GM21367 (cell line): ENCODE results near the gene PPARG.

ENCODE experiments used
- ATAC-seq: cut with Tn5 transposase; IDR thresholded peaks from one replicate; pipeline ENCODE4 v1.9.1; 2021; ENCODE audit not compliant: unreplicated experiment

The PPARG gene

GRCh38 chr3:12340506-12340905 is 51.6 kb downstream of the PPARG start:
- ATAC-seq, result no peak

GRCh38 chr3:12342151-12342550 is 53.3 kb downstream of the PPARG start:
- no peak for ATAC-seq

- no peak for ATAC-seq
Observed at GRCh38 chr3:12343047-12343501, 54.2 kb downstream of the PPARG start.

GRCh38 chr3:12345141-12345561 is 56.3 kb downstream of the PPARG start:
- no peak for ATAC-seq

DNA sequence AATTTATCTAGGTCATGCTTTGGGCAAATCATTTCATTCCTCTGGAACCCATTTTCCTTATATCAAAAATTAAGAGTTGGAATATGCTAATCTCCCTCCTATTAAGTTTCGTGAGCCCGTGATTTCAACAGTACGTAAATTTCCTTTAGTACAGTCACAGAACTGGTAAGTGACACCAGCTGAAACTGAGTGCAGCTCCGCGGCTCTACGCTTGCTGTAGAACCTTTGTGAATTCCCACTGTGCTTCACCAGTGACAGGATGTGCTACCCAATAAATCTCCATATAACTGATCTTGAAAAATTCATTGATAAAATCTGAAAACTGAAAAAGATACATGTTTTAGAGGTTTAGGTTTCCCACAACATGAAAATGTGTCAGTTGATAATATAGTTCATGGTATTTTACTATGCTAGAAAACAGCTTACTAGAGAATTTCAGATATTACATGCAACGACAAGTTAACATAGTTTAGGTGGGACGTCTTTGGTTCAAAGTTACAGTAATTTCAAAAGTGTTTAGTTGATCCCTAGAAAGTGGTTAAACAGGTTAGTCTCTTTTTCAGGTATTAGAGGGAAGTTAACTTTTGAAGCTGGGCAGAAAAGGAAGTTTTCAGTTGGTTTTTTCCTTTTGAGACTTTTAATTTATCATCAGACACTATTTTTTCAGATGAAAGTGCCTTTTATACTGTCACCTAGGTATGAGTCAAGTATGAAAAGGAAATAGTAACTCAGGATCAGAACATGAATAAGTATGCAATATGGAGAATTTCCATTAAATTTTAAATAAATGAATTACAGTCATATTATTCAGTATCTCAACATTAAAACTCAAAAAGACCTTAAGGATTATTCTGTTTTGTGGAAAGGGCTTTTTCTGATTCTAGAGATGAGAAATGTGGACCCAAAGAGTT is 57.0 kb downstream of the PPARG start:
- ATAC-seq, result no peak

DNA sequence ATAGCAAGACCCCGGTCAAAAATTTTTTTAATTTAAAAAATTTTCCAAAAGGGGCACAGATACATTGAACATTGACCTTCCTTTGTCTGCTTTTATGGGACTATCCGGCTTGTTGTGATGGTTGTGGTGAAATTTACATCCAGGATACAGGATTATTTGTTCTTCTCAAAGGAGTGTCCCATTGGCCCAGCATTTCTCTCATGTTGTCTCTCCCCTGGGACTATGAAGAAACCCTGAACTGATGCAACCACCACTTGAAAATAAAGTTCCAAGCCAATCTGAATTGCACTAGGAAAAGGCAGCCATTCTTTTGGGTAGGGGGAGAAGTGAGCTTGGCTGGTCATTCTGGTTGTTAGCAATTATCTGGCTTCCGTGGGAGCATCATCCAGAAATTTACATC is 58.4 kb downstream of the PPARG start:
- no peak for ATAC-seq

GRCh38 chr3:12349895-12350811 is 61.3 kb downstream of the PPARG start:
- no peak for ATAC-seq

DNA sequence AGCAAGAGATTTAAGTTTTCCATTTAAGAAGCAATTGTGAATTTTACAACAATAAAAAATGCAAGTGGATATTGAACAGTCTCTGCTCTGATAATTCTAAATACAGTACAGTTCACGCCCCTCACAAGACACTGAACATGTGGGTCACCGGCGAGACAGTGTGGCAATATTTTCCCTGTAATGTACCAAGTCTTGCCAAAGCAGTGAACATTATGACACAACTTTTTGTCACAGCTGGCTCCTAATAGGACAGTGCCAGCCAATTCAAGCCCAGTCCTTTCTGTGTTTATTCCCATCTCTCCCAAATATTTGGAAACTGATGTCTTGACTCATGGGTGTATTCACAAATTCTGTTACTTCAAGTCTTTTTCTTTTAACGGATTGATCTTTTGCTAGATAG is 62.3 kb downstream of the PPARG start:
- ATAC-seq, result no peak

DNA sequence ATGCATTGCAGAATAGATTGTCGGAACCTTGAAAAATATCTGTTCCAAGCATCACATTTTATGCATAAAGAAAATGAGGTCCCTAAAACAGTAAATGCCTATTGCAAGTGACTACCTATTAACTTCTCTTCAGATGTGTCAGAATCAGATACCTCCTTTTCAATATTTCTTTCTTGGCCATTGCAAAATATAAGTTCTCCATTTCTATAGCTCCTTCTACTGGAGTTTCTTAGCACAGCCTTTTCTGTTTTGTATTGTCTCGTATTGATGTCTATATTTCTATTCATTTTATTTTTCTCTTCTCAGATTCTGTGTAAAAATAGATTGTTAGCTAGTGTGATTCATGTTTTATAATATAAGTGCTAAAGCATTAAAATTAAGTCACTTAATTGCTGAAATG is 63.4 kb downstream of the PPARG start:
- ATAC-seq, result no peak

GRCh38 chr3:12352755-12353154 is 63.9 kb downstream of the PPARG start:
- no peak for ATAC-seq

GRCh38 chr3:12353796-12354525 is 65.1 kb downstream of the PPARG start:
- no peak for ATAC-seq

DNA sequence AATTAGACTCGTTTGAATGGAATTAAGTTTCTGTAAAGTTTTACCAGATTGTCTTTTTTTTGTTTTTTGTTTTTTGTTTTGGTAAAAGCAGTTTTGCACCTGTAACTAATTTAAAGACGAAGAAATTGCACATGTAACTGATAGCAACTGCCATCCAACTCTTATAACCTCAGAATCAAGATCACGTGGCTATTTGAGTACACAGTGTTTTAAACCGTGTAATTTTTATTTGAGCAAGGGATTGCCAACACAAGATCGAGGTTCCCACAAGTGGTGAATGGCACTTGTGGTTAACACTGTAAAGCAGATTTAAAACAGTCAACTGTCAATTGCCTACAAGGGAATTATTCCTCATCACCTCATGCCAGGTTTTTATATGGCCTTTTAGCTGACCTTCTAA is 67.3 kb downstream of the PPARG start:
- no peak for ATAC-seq

- ATAC-seq, result no peak
Observed at GRCh38 chr3:12356996-12357395, 68.1 kb downstream of the PPARG start.

- no peak for ATAC-seq
Observed at GRCh38 chr3:12357456-12357855, 68.6 kb downstream of the PPARG start.

DNA sequence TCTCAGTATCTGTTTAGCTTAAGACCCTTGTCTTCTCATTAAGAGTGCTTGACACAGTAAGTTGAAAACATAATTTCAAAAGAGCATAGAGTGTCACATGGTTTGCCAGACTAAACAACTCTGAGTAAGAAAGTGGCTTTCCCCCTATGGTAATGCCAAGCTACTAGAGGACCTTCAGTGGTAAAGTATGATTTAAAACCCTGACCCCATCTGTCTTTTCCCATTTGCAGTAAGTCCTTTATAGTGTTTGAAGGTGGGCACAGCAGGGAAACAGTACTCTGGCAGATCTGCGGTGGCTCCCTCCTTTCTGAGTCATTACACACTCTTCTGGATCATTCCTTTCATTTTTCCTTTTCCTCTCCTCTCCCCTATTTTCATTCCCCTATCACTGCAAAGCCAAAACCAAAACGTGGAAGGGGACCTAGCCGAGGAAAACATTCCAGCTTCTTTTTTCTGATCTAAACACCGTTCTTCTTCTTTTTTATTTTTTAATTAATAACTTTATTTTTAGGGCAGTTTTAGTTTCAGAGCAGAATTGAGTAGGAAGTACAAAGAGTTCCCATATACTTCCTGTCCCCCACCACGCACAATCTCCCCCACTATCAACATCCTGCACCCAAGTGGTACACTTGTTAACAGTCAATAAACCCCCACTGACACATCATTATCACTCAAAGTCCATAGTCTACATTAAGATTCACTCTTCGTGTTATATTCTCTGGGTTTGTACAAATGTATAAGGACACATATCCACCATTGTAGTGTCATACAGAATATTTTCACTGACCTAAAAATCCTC is 74.7 kb downstream of the PPARG start:
- ATAC-seq, result no peak

DNA sequence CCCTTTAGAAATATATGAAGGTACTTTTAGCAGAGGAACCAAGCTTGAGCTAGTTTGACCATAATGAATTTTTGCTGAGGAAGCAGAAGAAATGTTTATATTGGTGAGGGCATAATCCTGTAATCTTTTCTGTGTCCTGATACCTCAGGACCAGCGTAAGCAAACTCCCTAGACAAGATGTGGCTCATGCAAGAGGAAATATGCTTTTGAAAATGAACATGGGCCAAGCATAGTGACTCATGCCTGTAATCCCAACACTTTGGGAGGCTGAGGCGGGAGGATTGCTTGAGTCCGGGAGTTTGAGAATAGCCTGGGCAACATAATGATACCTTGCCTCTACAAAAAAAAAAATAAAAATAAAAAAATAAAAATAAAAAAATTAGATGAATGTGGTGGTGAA is 78.5 kb downstream of the PPARG start:
- no peak for ATAC-seq

GRCh38 chr3:12369029-12369428 is 80.2 kb downstream of the PPARG start:
- no peak for ATAC-seq

DNA sequence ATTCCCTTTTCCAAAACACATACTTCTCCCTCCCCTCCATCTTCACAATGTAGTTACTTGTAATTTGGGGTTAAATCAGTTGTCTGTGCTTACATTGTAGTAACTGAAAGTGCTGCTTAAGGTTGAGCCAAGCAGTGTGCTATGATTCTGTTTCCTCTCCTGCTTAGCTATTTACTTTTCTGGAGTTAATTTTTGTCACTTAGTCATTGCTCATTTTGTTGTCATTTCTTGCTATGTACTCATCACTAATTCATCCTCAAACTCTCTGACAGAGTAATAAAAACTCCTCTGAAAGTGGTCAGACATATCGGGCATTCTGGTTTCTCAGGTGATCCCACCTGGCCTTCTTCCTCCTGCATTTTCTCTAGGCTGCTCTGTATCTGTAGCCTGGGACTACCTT is 80.7 kb downstream of the PPARG start:
- no peak for ATAC-seq

- ATAC-seq, result no peak
Observed at GRCh38 chr3:12370758-12371157, 81.9 kb downstream of the PPARG start.

GRCh38 chr3:12371525-12372140 is 82.8 kb downstream of the PPARG start:
- ATAC-seq, result no peak
